ENCODE data around the gene ANKRD53. TPM values are rescaled to one million over a fixed set of nuclear protein-coding genes. Genes with fewer than 3 reads are reported as not detected.

ANKRD53 gene, protein sequence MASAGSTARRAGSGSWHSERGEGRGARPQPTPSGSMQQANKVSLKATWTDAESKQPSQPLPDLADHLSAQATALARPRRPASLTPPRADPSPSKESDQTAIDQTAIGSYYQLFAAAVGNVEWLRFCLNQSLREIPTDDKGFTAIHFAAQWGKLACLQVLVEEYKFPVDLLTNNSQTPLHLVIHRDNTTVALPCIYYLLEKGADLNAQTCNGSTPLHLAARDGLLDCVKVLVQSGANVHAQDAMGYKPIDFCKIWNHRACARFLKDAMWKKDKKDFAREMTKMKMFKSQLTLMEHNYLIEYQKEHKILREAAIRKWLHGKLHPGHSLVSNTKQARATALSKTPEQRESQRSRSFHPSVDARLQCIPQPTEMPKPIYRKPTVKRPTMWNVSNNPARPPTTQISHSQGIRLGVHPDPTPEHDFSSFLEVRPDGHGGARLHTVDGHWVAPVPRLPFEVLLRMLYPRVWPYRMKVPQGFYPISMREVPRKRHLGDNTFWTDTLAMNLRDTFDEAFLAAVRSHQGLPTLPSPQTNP
- total RNA-seq: 0.14 and 0.37 TPM in 2 replicates

DNA sequence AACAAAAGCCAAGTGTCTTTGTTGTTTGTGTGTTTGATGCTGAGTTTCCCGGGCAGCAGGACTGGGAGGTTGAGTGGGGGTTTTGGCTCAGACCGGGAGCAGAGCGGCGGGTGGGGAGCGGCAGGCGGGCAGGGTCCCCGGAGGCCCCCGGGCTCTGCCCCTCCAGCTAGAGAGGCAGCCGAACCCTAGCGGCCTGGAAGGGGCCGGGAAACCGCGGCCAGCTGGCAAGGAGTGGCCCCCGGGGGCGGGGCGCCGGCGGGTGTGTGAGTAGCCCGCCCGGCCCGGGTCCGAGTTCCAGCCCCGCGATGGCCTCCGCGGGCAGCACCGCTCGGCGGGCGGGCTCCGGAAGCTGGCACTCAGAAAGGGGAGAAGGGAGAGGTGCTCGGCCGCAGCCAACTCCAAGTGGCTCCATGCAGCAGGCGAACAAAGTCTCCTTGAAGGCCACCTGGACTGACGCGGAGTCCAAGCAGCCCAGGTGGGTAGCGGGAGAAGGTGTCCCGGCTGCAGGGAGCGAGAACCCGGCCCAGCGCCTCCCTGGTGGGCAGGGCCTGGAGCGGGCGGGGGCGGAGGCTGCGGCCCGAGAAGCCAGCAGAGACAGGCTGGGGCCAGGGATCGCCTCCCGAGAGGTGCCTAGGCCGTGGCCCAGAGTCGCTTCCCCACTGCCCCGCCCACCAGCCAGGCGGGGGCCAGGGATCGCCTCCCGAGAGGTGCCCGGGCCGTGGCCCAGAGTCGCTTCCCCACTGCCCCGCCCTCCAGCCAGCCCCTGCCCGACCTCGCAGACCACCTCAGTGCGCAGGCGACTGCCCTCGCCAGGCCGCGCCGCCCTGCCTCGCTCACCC lies at the start of gene ANKRD53:
ANKRD53 (plus strand) TSS at position 290 of the 839 bp plus-strand sequence; CDS start at position 306, 16 bp downstream.

DNA sequence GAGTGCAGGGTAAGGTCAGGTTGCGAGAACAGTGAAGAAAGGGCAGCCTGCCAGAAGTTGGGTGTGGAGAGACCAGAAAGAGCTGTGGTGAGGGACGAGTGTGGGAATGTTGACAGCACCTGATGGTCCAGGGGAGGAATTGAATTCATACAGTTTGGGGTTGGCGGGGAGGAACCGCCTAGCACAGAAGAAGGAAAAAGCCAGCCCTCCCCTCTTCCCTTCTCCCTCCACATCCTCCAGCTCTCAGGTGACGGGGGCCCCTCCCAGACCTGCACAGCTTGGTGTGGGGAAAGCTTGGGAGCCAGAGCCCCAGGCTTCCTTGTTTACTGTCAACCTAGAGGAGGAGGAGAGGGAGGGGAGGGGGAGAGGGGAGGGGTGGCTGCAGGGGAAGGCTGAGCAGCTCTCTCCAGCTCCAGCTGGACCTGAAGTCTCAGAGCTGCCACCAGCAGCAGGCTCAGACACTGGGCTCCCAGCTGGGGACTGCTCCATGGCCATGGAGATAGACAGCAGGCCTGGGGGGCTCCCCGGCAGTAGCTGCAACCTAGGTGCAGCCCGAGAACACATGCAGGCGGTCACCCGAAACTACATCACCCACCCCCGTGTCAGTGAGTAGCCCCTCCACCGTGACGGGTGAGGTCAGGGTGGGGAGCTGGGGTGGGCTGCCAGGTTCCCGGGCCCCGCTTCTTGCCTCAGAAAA lies 42.8 kb upstream of the ANKRD53 start, which contains the start of gene ATP6V1B1:
ATP6V1B1 (plus strand) TSS at position 433 of the 697 bp plus-strand sequence; CDS start at position 488, 55 bp downstream.

DNA sequence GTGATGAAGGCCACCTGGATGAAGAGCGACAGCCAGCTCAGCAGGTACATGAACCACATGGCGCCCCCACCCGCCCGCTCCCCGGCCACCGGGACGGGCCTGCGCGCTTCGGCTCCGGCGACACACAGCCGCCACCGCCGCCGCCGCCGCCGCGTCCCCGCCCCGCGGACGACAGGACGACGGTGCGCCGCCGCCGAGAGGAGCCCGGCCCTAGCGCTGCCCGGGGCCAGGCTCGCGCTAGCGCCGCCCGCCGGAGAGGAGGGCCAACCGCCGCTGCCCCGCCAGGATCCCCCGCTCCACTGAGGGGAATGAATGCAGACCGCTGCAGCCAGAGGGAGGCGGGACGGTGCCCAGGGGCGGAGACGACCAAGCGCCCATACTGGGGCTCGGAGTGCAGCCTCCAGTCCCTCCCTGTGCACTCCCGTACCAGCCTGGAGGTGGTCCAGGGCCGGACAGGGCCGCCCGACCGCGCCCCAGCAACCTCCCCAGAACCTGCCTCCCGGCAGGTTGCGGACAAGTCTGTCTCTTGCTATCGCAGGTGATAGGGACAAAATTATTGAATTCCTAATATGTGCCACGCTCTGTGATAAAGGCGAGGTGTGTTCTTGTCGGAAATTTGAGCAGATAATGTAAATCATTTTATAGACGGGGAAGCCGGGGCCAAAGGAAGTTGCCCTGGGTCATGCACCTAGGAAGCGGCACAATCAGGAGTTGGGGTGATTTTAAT lies 16.4 kb downstream of the ANKRD53 start, which contains the start of gene TEX261:
TEX261 (minus strand) TSS at position 175 of the 727 bp plus-strand sequence; CDS start at position 59, 116 bp downstream.

Other genes with a start within 250 kb of the ANKRD53 start
- gene ADD2, start 210.4 kb upstream of the ANKRD53 start, total RNA-seq: 0.37 TPM in 1 of 2 replicates, not detected in the other
- gene FIGLA, start 188.0 kb upstream of the ANKRD53 start, total RNA-seq: not detected in 2 replicates
- gene CLEC4F, start 158.0 kb upstream of the ANKRD53 start, total RNA-seq: not detected in 2 replicates
- not detected in 2 replicates for gene CD207, start 142.8 kb upstream of the ANKRD53 start, total RNA-seq
- 0.55 and 0.85 TPM in 2 replicates for gene VAX2, start 78.1 kb upstream of the ANKRD53 start, total RNA-seq
- 0.18 and 0.71 TPM in 2 replicates for gene ATP6V1B1, start 42.7 kb upstream of the ANKRD53 start, total RNA-seq
- gene TEX261, start 16.2 kb downstream of the ANKRD53 start, total RNA-seq: 20.2 and 24.3 TPM in 2 replicates
- gene NAGK, start 90.0 kb downstream of the ANKRD53 start, total RNA-seq: 45.4 and 60.7 TPM in 2 replicates
- gene MCEE, start 151.6 kb downstream of the ANKRD53 start, total RNA-seq: 23.0 and 24.7 TPM in 2 replicates
- gene MPHOSPH10, start 152.0 kb downstream of the ANKRD53 start, total RNA-seq: 18.1 and 19.5 TPM in 2 replicates
- gene PAIP2B, start 248.5 kb downstream of the ANKRD53 start, total RNA-seq: 0.85 and 0.92 TPM in 2 replicates